ENCODE data around the gene TPD52L3.

The TPD52L3 gene

DNA sequence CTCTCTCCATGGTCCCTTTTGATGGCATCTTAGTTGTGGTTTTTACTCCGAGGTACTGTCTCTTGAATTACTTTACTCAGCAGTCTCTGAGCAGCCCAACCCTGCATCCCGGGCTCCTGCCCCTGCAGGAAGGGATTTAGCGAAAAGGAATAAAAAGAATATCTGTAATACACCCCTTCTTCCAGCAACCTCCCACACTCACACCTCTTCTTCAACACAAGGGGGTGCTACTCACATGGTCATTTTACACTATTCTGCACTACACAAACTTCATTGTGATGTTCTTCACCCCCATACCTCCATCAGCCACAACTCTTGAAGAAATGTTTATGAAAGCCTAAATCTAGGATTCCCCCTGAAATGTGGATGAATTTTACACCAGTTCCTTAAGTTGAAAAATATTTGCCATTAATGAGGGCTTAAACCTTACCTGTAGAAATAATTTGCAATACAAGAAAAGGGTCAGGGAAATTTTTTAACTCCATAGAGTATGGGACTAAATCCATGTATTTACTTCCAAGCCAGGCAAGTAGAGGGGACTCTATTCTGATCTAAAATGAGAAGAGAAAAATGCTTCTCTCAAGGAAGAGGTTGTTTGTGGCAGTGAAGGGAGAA lies 26.0 kb downstream of the TPD52L3 start:
- TF ChIP-seq FOXP2 (optimal IDR thresholded peaks at IDR 0.05; ENCODE audit: borderline replicate concordance, extremely low read depth, extremely low read length, insufficient read depth) (no peak), TAF1 (IDR thresholded peaks at IDR 0.05; ENCODE audit: borderline replicate concordance, insufficient read depth, low read length) (no peak), REST (IDR thresholded peaks at IDR 0.05; ENCODE audit: insufficient read depth in 1 of 2, low read depth in 2 of 2, low read length in 2 of 2) (no peak), SIN3A (IDR thresholded peaks at IDR 0.05; ENCODE audit: borderline replicate concordance, insufficient read depth, low read length) (no peak)

DNA sequence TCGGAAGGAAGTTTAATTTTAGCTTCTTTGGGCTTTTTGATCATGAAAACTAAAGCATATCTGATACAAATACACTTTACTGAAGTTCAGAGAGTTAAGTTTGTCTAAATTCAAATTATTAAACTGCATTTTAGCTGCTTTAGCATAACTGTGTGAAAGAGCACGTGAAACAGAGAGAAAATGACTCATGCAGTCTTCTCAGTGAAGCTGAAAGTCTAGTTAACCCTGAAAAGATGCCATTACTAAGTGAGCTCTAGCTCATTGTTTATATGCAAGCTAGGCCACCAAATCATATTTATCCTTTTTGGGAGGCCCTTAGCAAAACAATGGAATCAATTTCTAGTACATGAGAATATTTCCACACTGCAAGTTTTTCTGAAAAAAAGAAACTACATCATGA lies 27.6 kb downstream of the TPD52L3 start:
- TF ChIP-seq FOXP2 (optimal IDR thresholded peaks at IDR 0.05; ENCODE audit: borderline replicate concordance, extremely low read depth, extremely low read length, insufficient read depth) (no peak), TAF1 (IDR thresholded peaks at IDR 0.05; ENCODE audit: borderline replicate concordance, insufficient read depth, low read length) (no peak), REST (IDR thresholded peaks at IDR 0.05; ENCODE audit: insufficient read depth in 1 of 2, low read depth in 2 of 2, low read length in 2 of 2) (no peak), POLR2AphosphoS5 (IDR thresholded peaks at IDR 0.05; ENCODE audit: low read depth, low read length) (no peak)

DNA sequence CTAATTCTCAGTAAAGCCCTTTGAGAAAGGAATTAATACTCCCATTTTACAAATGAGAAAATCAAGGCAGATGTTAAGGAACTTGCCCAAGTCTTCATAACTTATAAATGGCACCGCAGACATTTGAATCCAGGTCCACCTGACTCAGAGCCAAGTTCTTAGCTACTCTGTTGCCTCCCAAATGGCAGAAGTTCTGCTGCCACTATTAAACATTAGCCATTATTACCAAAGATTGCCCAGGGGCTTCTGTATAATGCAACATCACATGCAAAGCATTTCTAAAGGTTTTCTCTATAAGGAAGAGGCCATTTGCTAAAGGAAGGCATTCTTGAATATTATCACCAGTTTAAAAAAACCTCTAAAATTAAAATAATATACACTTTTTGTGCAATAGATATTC lies 28.3 kb downstream of the TPD52L3 start:
- TF ChIP-seq SIN3A (IDR thresholded peaks at IDR 0.05; ENCODE audit: borderline replicate concordance, insufficient read depth, low read length) (no peak), REST (IDR thresholded peaks at IDR 0.05; ENCODE audit: insufficient read depth in 1 of 2, low read depth in 2 of 2, low read length in 2 of 2) (no peak), POLR2AphosphoS5 (IDR thresholded peaks at IDR 0.05; ENCODE audit: low read depth, low read length) (no peak), FOXP2 (optimal IDR thresholded peaks at IDR 0.05; ENCODE audit: borderline replicate concordance, extremely low read depth, extremely low read length, insufficient read depth) (no peak), TAF1 (IDR thresholded peaks at IDR 0.05; ENCODE audit: borderline replicate concordance, insufficient read depth, low read length) (no peak)

DNA sequence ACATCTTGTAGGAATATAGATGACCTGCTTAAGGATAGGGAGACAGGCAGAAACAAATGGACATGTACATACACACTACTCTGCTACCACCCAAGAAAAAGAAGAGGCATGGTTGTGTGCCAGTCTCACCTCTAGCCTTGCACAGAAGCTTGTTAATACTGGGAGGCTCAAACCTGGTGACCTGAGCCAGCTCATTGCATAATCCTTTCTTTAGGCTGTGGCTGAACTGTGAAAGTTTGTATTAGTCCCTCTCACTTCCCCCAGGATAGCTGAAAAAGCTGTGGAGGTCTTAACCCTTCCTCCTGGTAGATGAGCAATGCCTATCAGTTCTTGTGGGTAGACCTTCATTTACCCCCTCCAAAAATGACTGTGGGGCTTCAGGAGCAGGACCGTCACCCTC lies 28.7 kb downstream of the TPD52L3 start:
- TF ChIP-seq FOXP2 (optimal IDR thresholded peaks at IDR 0.05; ENCODE audit: borderline replicate concordance, extremely low read depth, extremely low read length, insufficient read depth) (no peak), SIN3A (IDR thresholded peaks at IDR 0.05; ENCODE audit: borderline replicate concordance, insufficient read depth, low read length) (no peak), TAF1 (IDR thresholded peaks at IDR 0.05; ENCODE audit: borderline replicate concordance, insufficient read depth, low read length) (no peak), POLR2AphosphoS5 (IDR thresholded peaks at IDR 0.05; ENCODE audit: low read depth, low read length) (no peak), REST (IDR thresholded peaks at IDR 0.05; ENCODE audit: insufficient read depth in 1 of 2, low read depth in 2 of 2, low read length in 2 of 2) (no peak)

Measured in PFSK-1 (cell line).